HG02798 (cell line): ENCODE results near the gene SUPT5H.

ENCODE experiments used
- ATAC-seq: cut with Tn5 transposase; IDR thresholded peaks from one replicate; pipeline ENCODE4 v1.9.1; 2021; ENCODE audit warnings: mild to moderate bottlenecking; ENCODE audit not compliant: unreplicated experiment, poor library complexity

The SUPT5H gene

GRCh38 chr19:39515551-39516191, 70.3 kb downstream of the SUPT5H start:
- no peak for ATAC-seq

GRCh38 chr19:39516270-39516669, 70.9 kb downstream of the SUPT5H start:
- ATAC-seq, result no peak

DNA sequence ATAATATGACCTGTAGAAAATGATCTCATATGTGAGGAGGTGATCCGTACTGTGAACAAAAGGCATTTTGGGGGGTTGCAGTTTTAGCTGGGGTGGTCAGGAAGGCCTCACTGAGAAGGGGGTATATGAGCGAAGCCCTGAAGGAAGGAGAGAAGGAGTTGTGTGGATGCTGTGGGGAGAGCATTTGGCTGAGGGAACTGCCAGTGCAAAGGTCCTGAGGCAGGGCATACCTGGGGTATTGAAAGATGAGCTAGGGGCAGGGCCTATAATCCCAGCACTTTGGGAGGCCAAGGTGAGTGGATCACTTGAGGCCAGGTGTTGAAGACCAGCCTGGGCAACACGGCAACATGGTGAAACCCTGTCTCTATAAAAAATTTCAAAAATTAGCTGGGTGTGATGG, 72.0 kb downstream of the SUPT5H start:
- ATAC-seq, result no peak

DNA sequence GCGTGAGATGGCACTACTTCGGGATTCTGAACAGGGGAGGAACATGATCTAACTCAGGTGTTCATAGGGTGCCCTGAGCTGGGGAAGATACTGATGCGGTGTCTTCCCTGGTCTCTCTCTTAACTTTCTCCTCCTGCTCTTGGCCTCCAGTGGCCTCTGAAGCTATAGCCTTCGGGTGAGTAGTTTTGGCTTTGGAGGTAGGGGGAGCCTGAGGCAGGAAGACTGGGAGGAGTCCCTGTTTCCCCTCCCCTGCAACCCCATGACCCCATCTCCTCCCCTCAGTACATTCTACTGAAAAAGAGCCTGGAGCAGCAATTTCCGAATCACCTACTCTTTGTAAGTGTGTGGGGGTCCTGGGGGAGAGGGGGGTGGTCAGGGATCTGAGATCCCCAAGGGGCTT, 73.1 kb downstream of the SUPT5H start:
- ATAC-seq, result no peak

DNA sequence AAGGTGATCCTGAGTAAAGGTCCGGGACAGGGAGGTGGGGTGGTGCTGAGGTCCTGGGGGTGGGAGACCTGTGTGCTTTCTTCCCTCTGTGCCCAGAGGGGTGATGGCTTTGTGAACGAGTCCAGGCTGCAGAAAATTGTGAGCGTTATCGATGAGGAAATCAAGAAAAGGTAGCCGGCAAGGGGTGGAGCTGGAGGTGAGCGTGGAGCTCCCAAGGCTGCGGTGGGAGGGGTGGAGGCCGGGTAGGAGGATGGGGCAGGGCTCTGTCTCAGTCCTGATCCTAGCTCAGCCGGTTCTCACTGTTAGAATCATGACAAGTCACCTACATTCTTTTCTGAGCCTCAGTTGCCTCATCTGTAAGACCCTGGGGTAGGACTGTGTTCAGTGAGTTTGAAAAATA, 73.6 kb downstream of the SUPT5H start:
- no peak for ATAC-seq

DNA sequence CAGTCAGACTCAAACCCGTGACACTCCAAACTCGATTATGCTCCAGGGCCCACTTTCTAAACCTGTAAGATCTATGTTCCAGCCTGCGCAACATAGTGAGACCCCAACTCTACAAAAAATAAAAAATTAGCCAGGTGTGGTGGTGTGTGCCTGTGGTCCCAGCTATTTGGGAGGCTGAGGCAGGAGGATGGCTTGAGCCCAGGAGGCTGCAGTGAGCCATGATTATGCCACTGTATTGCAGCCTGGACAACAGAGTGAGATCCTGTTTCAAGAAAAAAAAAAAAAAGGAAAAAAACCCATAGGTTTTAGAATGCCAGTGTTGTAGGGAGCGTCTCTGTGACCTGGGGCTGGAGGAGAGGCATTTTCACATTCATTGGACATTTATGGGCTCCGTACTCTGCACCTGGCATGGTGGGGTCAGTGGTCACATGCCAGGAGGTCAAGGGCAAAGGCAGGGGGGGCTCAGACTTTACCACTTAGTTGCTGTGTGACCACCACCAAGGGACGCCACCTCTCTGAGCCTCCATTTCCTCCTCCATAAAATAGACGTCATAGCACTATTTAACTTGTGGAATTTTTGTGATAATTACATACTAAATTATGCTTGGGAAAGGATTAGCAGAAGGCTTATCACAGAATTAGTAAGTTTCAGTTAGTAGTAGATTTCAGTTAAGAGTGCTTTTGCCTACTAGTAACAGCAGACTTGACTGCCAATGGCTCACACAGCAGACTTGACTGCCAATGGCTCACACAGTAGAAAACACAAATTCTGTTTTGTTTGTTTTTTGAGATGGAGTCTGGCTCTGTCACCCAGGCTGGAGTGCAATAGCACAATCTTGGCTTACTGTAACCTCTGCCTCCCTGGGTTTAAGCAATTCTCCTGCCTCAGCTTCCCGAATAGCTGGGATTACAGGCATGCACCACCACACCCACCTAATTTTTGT, 75.4 kb downstream of the SUPT5H start:
- no peak for ATAC-seq

DNA sequence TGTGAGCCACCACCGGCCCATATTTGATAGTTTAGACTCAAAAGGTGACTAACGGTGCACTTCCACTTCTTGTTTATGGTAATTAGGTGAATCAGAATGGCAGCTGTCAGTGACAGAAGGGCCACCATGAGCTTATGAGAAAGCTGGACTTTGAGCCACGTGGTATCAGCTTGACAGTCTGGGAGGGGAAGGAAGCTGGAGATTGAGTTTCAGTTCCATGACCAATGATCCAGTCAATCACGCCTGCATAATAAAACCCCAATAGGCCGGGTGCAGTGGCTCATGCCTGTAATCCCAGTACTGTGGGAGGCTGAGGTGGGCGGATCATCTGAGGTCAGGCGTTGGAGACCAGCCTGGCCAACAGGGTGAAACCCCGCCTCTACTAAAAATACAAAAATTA, 79.1 kb downstream of the SUPT5H start:
- ATAC-seq, result no peak

DNA sequence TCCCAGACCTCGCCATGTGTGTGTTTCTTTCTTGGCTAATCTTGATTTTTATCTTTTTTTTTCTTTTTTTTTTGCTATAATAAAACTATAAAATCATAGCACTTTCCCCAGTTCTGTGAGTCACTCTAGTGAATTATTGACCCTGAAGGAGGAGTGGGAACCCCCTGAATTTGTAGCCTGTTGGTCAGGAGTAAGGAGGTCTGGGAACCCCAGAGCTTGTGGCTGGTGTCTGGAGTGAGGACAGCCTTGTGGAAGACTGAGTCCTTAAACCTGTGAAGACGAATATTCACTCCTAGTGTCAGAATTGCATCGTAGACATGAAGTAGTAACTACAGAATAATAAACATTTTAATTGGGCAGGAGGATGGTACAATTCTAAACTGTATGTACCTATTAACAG, 79.8 kb downstream of the SUPT5H start:
- ATAC-seq, result no peak
